K562 (cell line): Measurements from ENCODE around the gene RBM3. TPM values are rescaled to one million over a fixed set of nuclear protein-coding genes. Genes with fewer than 3 reads are reported as not detected.
"Not testable (repeated sequence)": the region's sequence is repeated elsewhere in the genome, so short reads cannot be mapped to it uniquely, and the experiment has no call there.

Experiments used
- ATAC-seq: fragments of 200-7000 bp; cut with Tn5 transposase; 3 replicates; pipeline ENCODE4 v1.9.1; 2020; ENCODE audit warnings: moderate library complexity
- BruUV-seq: library from RNA; stranded (reverse); fragments of 400-500 nt; replicated peaks from 2 replicates; lab custom pipeline; 2021; lab: Mats Ljungman, UMichigan
- CTCF ChIA-PET: fragments of 300-600 bp; formaldehyde crosslinking; extraction: SDS; loops from one replicate; lab custom pipeline; 2021; ENCODE audit warnings: low intra/inter-chr PET ratio; lab: Yijun Ruan, JAX
- POLR2A ChIA-PET: fragments of 300-600, 350-650 bp; sonication (Branson Sonifier 250); formaldehyde crosslinking; extraction: SDS; loops from one replicate; lab custom pipeline; 2021; ENCODE audit warnings: antibody characterized with exemption, inconsistent platforms; lab: Yijun Ruan, JAX
- DNase-seq, 4 experiments: peaks; one replicate each; pipeline versions ENCODE4 v3.0.0 to v3.0.0-alpha.2; 2011 to 2018; ENCODE audit warnings: low spot score in 3 of 4, mixed read lengths in 3 of 4; ENCODE audit errors: extremely low read depth in 1 of 4
- FAIRE-seq: peaks from 2 replicates; lab custom pipeline; 2011; peaks lifted over from hg19 to GRCh38; lab: Jason Lieb, UNC
- H2AFZ ChIP-seq: 2 replicates; pipeline ENCODE4 v1.6.0; 2011; ENCODE audit warnings: low read depth, low read length, control low read depth, inconsistent platforms
- H3K27ac ChIP-seq: fragments of 200-600 bp; 3 replicates; pipeline ENCODE4 v1.8.0; 2011; ENCODE audit warnings: low read depth, mild to moderate bottlenecking, control low read depth, inconsistent platforms, low read length, moderate library complexity, mixed read lengths; ENCODE audit errors: extremely low read depth
- H3K27me3 ChIP-seq, 2 experiments: fragments of 300-600 bp in 1 of 2; 2 replicates in 1 of 2; 3 replicates in 1 of 2; pipeline versions ENCODE4 v1.6.0 to v1.8.0; 2011; ENCODE audit warnings: inconsistent platforms in 2 of 2, low read length in 2 of 2, mild to moderate bottlenecking in 1 of 2, mixed read lengths in 1 of 2, moderate library complexity in 1 of 2; ENCODE audit not compliant: control insufficient read depth in 2 of 2, insufficient read depth in 2 of 2
- H3K36me3 ChIP-seq: fragments of 300-600 bp; 3 replicates; pipeline ENCODE4 v1.8.0; 2011; ENCODE audit warnings: mild to moderate bottlenecking, low read length, inconsistent platforms; ENCODE audit not compliant: control insufficient read depth, insufficient read depth
- H3K4me1 ChIP-seq, 2 experiments: fragments of 200-600 bp in 1 of 2; replicated peaks in 1 of 2; 2 replicates in 1 of 2; 3 replicates in 1 of 2; pipeline versions ENCODE4 v1.5.1 to v1.8.0; 2011; ENCODE audit warnings: inconsistent platforms in 2 of 2, low read length in 2 of 2, mild to moderate bottlenecking in 1 of 2, mixed read lengths in 1 of 2, moderate library complexity in 1 of 2; ENCODE audit not compliant: control insufficient read depth in 2 of 2, insufficient read depth in 2 of 2
- H3K4me2 ChIP-seq: 2 replicates; pipeline ENCODE4 v1.6.1; 2011; ENCODE audit warnings: low read length, control low read depth, inconsistent platforms, mixed read lengths; ENCODE audit not compliant: insufficient read depth
- H3K4me3 ChIP-seq: fragments of 200-600 bp; sonication (generic), shearing (Covaris generic); 2 replicates; pipeline ENCODE4 v1.5.1; 2016; ENCODE audit warnings: control low read depth, inconsistent platforms
- H3K79me2 ChIP-seq: fragments of 200-600 bp; 3 replicates; pipeline ENCODE4 v1.8.0; 2011; ENCODE audit warnings: low read length, inconsistent platforms; ENCODE audit not compliant: control insufficient read depth, insufficient read depth
- H3K9ac ChIP-seq, 2 experiments: 2 replicates each; pipeline versions ENCODE4 v1.6.0 to v1.6.1; 2011; ENCODE audit warnings: low read depth in 2 of 2, low read length in 2 of 2, control low read depth in 1 of 2, inconsistent platforms in 1 of 2, mild to moderate bottlenecking in 1 of 2, mixed read lengths in 1 of 2; ENCODE audit not compliant: insufficient read depth in 1 of 2
- H3K9me1 ChIP-seq: one replicate; pipeline ENCODE4 v1.6.0; 2011; ENCODE audit warnings: inconsistent platforms, mild to moderate bottlenecking, low read length, moderate library complexity; ENCODE audit not compliant: control insufficient read depth, insufficient read depth
- H3K9me3 ChIP-seq: replicated peaks from 2 replicates; pipeline ENCODE4 v1.5.1; 2011; ENCODE audit warnings: low read depth, low read length, inconsistent platforms; ENCODE audit not compliant: control insufficient read depth, insufficient read depth
- H4K20me1 ChIP-seq: replicated peaks from 2 replicates; pipeline ENCODE4 v1.6.1; 2011; ENCODE audit warnings: low read length, inconsistent platforms, mixed read lengths; ENCODE audit not compliant: control insufficient read depth, insufficient read depth
- FOSL1 ChIP-seq: fragments of 200-800 bp; sonication (Bioruptor generic); conservative IDR thresholded peaks from 2 replicates; pipeline ENCODE4 v1.6.1; 2016; ENCODE audit warnings: missing genetic modification characterization, missing compliant biosample characterization
- ZNF354B ChIP-seq: fragments of 250-450 bp; sonication (Bioruptor Pico); IDR thresholded peaks from 2 replicates; pipeline ENCODE4 v1.4.0; 2020
- WGBS: fragments of 100-300 bp; shearing (Covaris generic); methylation state at CpG from one replicate; pipeline ENCODE4 v1.1.6; 2016; ENCODE audit warnings: low coverage, mixed read lengths; ENCODE audit not compliant: insufficient coverage; ENCODE audit errors: missing lambda C conversion rate; 5-methylcytosine and 5-hydroxymethylcytosine counted together
- in situ Hi-C: fragments of 300-500 bp; cut with MboI; formaldehyde crosslinking; loops from 4 replicates; pipeline ENCODE4 v1.15.0; 2018; ENCODE audit warnings: inconsistent platforms, mixed read lengths
- intact Hi-C: fragments of 100-400 bp; cut with micrococcal nuclease; formaldehyde crosslinking; loops from 2 replicates; pipeline ENCODE4 v1.14.2; 2022
- polyA plus RNA-seq, 8 experiments: library from polyadenylated mRNA; depleted of rRNA in 4 of 8; stranded (reverse) in 5 of 8; unstranded in 3 of 8; fragments of >200 nt; fragmentation: Nextera tagmentation in 2 of 8; fragmentation: Illumina TruSeq in 1 of 8; extraction: Ambion mirVana in 2 of 8; extraction: Trizol in 1 of 8; gene quantifications; 2 replicates each; pipeline versions ENCODE4 v1.2.1 to v1.2.3, GENCODE V29; 2011 to 2014; ENCODE audit warnings: inconsistent platforms in 1 of 8, missing spikeins in 1 of 8
- total RNA-seq, 7 experiments: library from RNA; depleted of rRNA in 6 of 7; stranded (reverse); fragments of >200 nt in 6 of 7; fragmentation: Illumina TruSeq in 2 of 7; extraction: Trizol in 2 of 7; gene quantifications; 2 replicates each; pipeline versions ENCODE4 v1.2.1 to v1.2.3, GENCODE V29; 2011 to 2021; ENCODE audit warnings: low replicate concordance in 1 of 7

Gene RBM3
- total and polyA plus RNA-seq, 9 of the 15 experiments (the other 6 are each of a cell fraction or from before 2014, with no cell fraction given): 70.3 to 272 (median 209) TPM

DNA sequence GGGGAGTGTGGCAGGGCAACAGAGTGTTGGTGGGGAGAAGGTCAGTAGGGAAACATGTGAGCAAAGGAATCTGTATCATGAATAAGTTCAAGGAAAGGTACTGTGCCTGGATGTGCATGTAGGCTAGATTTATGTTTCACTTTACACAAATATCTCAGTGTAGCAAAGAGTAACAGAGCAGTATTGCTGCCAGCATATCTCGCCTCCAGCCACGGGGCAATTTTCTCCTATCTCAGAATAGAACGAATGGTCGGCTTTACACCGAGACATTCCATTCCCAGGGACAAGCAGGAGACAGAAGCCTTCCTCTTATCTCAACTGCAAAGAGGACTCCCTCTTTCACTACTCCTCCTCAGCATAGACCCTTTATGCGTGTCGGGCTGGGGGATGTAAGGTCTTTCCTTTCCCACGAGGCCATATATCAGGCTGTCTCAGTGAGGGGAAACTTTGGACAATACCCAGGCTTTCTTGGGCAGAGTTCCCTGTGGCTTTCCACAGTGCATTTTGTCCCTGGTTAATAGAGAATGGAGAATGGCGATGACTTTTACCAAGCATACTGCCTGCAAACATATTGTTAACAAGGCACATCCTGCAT, 18.5 kb upstream of the RBM3 start:
- in situ Hi-C loops: not testable (repeated sequence)

DNA sequence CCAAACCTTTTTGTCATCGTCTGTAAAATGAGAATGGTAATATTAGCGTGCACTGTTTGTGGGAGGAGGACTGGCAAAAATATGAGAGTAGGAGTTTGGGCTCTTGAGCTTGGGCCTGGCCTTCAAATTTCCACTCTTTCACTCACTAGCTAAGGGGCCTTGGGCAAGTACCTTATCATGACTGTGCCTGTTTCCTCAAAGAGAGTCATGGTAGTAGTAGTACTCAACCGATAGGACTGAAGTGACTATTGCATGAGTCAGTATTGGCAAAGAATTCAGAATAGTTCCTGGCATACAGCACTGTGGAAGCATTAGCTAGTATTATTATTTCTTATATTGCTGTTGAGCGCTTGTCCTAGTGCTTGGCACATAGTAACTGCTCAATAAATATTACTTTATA, 16.0 kb upstream of the RBM3 start:
- H3K36me3 ChIP-seq: peaks cover 43% of the 10 kb centered on the region; the same call in 2 of the 3 replicates
- H3K79me2 ChIP-seq: no peaks in the 10 kb centered on the region
- H3K9me3 ChIP-seq: no peaks in the 10 kb centered on the region
- WGBS: 85% methylated on average over 4 of the region's 4 CpGs
- ATAC-seq (no peak), FAIRE-seq (no peak), DNase-seq (no peak)
- CTCF ChIA-PET: no interaction called here
- BruUV-seq: no TSS peak
- H3K9ac ChIP-seq: no peak overlapping the region
- H3K9me1 ChIP-seq: no peaks in the 10 kb centered on the region
- H3K27ac ChIP-seq: no peak overlapping the region
- in situ Hi-C loops (no loop called here), intact Hi-C loops (no loop called here)
- no peak overlapping the region for H2AFZ ChIP-seq
- H4K20me1 ChIP-seq: no peaks in the 10 kb centered on the region; the same call in 1 of the 2 replicates
- H3K4me2 ChIP-seq: no peak overlapping the region
- H3K27me3 ChIP-seq: no peaks in the 10 kb centered on the region
- no peak overlapping the region for H3K4me3 ChIP-seq
- POLR2A ChIA-PET: interaction anchor here (0.6 kb wide), 1 partner anchor 340 kb away, joined by 3 read pairs; no protein-coding TSS in a partner anchor
- TF ChIP-seq FOSL1 (tag) (peak; percentile 86), ZNF354B (CRISPR knock-in tag) (no peak)
- no peaks in the 10 kb centered on the region; a peak in 1 of 5 replicates for H3K4me1 ChIP-seq

More for the DNA sequence above, 18.5 kb upstream of the RBM3 start:
- CTCF ChIA-PET, intact Hi-C loops, FAIRE-seq, H3K4me3 ChIP-seq, H3K4me2 ChIP-seq, H2AFZ ChIP-seq, H3K27me3 ChIP-seq, H3K4me1 ChIP-seq, H3K9me1 ChIP-seq, H3K79me2 ChIP-seq, ATAC-seq, BruUV-seq, DNase-seq, POLR2A ChIA-PET, H3K27ac ChIP-seq, H3K9ac ChIP-seq, H4K20me1 ChIP-seq, H3K9me3 ChIP-seq: not testable (repeated sequence)
- 41% methylated on average over 7 of the region's 9 CpGs for WGBS
- peaks cover 35% of the 10 kb centered on the region; the same call in 2 of the 3 replicates for H3K36me3 ChIP-seq
